OCI-LY3 (cell line): ENCODE measurements around the gene SPG21.

ENCODE experiments used
- H2AFZ ChIP-seq: fragments of 200-600, 300-600 bp; shearing (Covaris generic); 2 replicates; pipeline ENCODE4 v1.6.0; 2014; ENCODE audit warnings: antibody characterized with exemption, low read depth, low read length
- H3K27ac ChIP-seq: fragments of 200-600, 300-600 bp; sonication (generic); 2 replicates; pipeline ENCODE4 v1.5.1; 2014; ENCODE audit warnings: mild to moderate bottlenecking, low read length, moderate library complexity, mixed read lengths
- H3K27me3 ChIP-seq: fragments of 200-600, 300-600 bp; sonication (generic); 2 replicates; pipeline ENCODE4 v1.6.1; 2014; ENCODE audit warnings: low read depth, low read length, mixed read lengths
- H3K36me3 ChIP-seq: fragments of 200-600, 300-600 bp; sonication (generic); replicated peaks from 2 replicates; pipeline ENCODE3; 2014; ENCODE audit warnings: low read depth, low read length, mixed read lengths
- H3K4me1 ChIP-seq: fragments of 300-600, 200-600 bp; sonication (generic); 2 replicates; pipeline ENCODE4 v1.6.1; 2014; ENCODE audit warnings: low read length, mixed read lengths
- H3K4me2 ChIP-seq: fragments of 200-600, 300-600 bp; sonication (generic); 2 replicates; pipeline ENCODE4 v1.6.1; 2014; ENCODE audit warnings: low read length, mixed read lengths
- H3K4me3 ChIP-seq: fragments of 300-600, 200-600 bp; sonication (generic); 2 replicates; pipeline ENCODE4 v1.5.1; 2014; ENCODE audit warnings: antibody characterized with exemption, mild to moderate bottlenecking, low read length, moderate library complexity
- H3K79me2 ChIP-seq: fragments of 300-600, 200-600 bp; shearing (Covaris generic); 2 replicates; pipeline ENCODE4 v1.6.1; 2014; ENCODE audit warnings: mild to moderate bottlenecking, low read length, mixed read lengths
- H3K9ac ChIP-seq: fragments of 300-600, 200-600 bp; shearing (Covaris generic); 2 replicates; pipeline ENCODE4 v1.6.0; 2014; ENCODE audit warnings: mild to moderate bottlenecking, low read length, moderate library complexity
- H3K9me3 ChIP-seq: fragments of 200-600, 300-600 bp; shearing (Covaris generic); 2 replicates; pipeline ENCODE4 v1.6.1; 2014; ENCODE audit warnings: low read length, mixed read lengths; ENCODE audit not compliant: insufficient read depth
- H4K20me1 ChIP-seq: fragments of 200-600, 300-600 bp; sonication (generic); 2 replicates; pipeline ENCODE4 v1.6.1; 2016; ENCODE audit warnings: low read length, mixed read lengths; ENCODE audit not compliant: insufficient read depth
- CTCF ChIP-seq: fragments of 200-600, 300-600 bp; sonication (generic); IDR thresholded peaks from 2 replicates; pipeline ENCODE4 v1.5.1; 2014; ENCODE audit warnings: antibody characterized with exemption, low read length, low read depth
- EZH2phosphoT487 ChIP-seq: fragments of 200-600 bp; shearing (Covaris generic); IDR thresholded peaks from 2 replicates; pipeline ENCODE4 v1.6.1; 2018; ENCODE audit warnings: antibody characterized with exemption, mixed run types, low read depth

The SPG21 gene

GRCh38 chr15:64943512-64944225, 46.0 kb downstream of the SPG21 start:
- TF ChIP-seq EZH2phosphoT487 (no peak), CTCF (no peak)
- no peaks in the 10 kb centered on the region for H3K79me2 ChIP-seq
- peaks cover under 1% of the 10 kb centered on the region for H3K36me3 ChIP-seq

DNA sequence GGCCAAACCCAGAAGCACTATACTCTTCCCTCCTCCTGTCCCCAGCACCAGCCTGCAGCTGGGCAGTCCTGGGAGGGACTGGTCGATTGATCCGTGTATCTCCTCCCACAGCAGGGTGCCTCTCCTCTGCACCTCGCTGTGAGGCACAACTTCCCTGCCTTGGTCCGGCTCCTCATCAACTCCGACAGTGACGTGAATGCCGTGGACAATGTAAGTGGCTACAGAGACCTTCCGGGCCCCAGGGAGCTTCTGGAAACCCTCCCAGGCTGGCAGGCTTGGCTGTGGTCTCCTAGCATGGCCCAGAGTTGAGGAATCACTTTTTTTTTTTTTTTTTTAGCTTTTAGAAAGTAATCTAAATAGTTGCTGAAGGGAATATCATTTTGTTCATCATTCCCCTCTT, 47.4 kb downstream of the SPG21 start:
- Histone ChIP-seq H3K4me1 (no peaks in the 10 kb centered on the region), H3K4me3 (no peak overlapping the region), H2AFZ (no peak overlapping the region), H4K20me1 (no peaks in the 10 kb centered on the region), H3K4me2 (no peak overlapping the region), H3K9me3 (no peaks in the 10 kb centered on the region), H3K36me3 (no peaks in the 10 kb centered on the region), H3K27me3 (no peaks in the 10 kb centered on the region), H3K9ac (no peak overlapping the region), H3K27ac (no peak overlapping the region), H3K79me2 (no peaks in the 10 kb centered on the region)
- TF ChIP-seq CTCF: no peak
- TF ChIP-seq EZH2phosphoT487: no peak

More at GRCh38 chr15:64943512-64944225, 46.0 kb downstream of the SPG21 start:
- H3K4me3 ChIP-seq: no peak overlapping the region
- no peaks in the 10 kb centered on the region for H3K9me3 ChIP-seq
- no peak overlapping the region for H3K9ac ChIP-seq
- no peak overlapping the region for H2AFZ ChIP-seq
- H3K4me1 ChIP-seq: no peaks in the 10 kb centered on the region
- H3K27ac ChIP-seq: no peak overlapping the region
- no peaks in the 10 kb centered on the region for H4K20me1 ChIP-seq
- H3K4me2 ChIP-seq: no peak overlapping the region
- H3K27me3 ChIP-seq: no peaks in the 10 kb centered on the region

GRCh38 chr15:64938192-64938591, 51.5 kb downstream of the SPG21 start:
- Histone ChIP-seq H3K36me3 (no peaks in the 10 kb centered on the region), H3K27ac (no peak overlapping the region), H2AFZ (no peak overlapping the region), H3K4me1 (no peaks in the 10 kb centered on the region), H3K4me2 (no peak overlapping the region), H3K4me3 (no peak overlapping the region), H3K79me2 (no peaks in the 10 kb centered on the region), H3K27me3 (no peaks in the 10 kb centered on the region), H3K9me3 (no peaks in the 10 kb centered on the region), H4K20me1 (no peaks in the 10 kb centered on the region), H3K9ac (no peak overlapping the region)
- TF ChIP-seq CTCF (no peak), EZH2phosphoT487 (no peak)

- H3K27me3 ChIP-seq: no peaks in the 10 kb centered on the region
- TF ChIP-seq CTCF: no peak
- TF ChIP-seq EZH2phosphoT487: no peak
- H3K27ac ChIP-seq: no peak overlapping the region
- H4K20me1 ChIP-seq: no peaks in the 10 kb centered on the region
- no peaks in the 10 kb centered on the region for H3K9me3 ChIP-seq
- no peak overlapping the region for H3K4me2 ChIP-seq
- H3K36me3 ChIP-seq: no peaks in the 10 kb centered on the region
- H2AFZ ChIP-seq: no peak overlapping the region
- H3K79me2 ChIP-seq: no peaks in the 10 kb centered on the region
- H3K9ac ChIP-seq: no peak overlapping the region
- no peak overlapping the region for H3K4me3 ChIP-seq
- peaks cover 27% of the 10 kb centered on the region for H3K4me1 ChIP-seq
Measured at GRCh38 chr15:64934023-64934422, 55.7 kb downstream of the SPG21 start.
